ENCODE measurements around the gene ELAVL4.

Gene ELAVL4

GRCh38 chr1:50103615-50104081 lies 5.1 kb upstream of the ELAVL4 start:
- TF ChIP-seq USF1 (IDR thresholded peaks at IDR 0.05) (no peak), NFIC (IDR thresholded peaks at IDR 0.05) (no peak), CREB1 (IDR thresholded peaks at IDR 0.05; ENCODE audit: low read depth) (no peak), EP300 (IDR thresholded peaks at IDR 0.05; ENCODE audit: borderline replicate concordance) (no peak), EGR1 (IDR thresholded peaks at IDR 0.05) (no peak), TAF1 (IDR thresholded peaks at IDR 0.05; ENCODE audit: low read depth) (no peak), ZBTB7A (IDR thresholded peaks at IDR 0.05; ENCODE audit: low read depth) (no peak), CEBPB (IDR thresholded peaks at IDR 0.05) (no peak), YY1 (IDR thresholded peaks at IDR 0.05; ENCODE audit: low read depth) (no peak), TCF12 (IDR thresholded peaks at IDR 0.05; ENCODE audit: low read depth) (no peak), RAD21 (IDR thresholded peaks at IDR 0.05; ENCODE audit: low read depth) (no peak), TEAD4 (IDR thresholded peaks at IDR 0.05) (no peak)

- TF ChIP-seq ZBTB7A (IDR thresholded peaks at IDR 0.05; ENCODE audit: low read depth) (no peak), TEAD4 (IDR thresholded peaks at IDR 0.05) (no peak), USF1 (IDR thresholded peaks at IDR 0.05) (no peak), TCF12 (IDR thresholded peaks at IDR 0.05; ENCODE audit: low read depth) (no peak), CEBPB (IDR thresholded peaks at IDR 0.05) (no peak)
These were observed 3.3 kb upstream of the ELAVL4 start for GRCh38 chr1:50105433-50105832.

- TF ChIP-seq TEAD4 (IDR thresholded peaks at IDR 0.05) (no peak), NFIC (IDR thresholded peaks at IDR 0.05) (no peak), MAX (IDR thresholded peaks at IDR 0.05) (no peak), RAD21 (IDR thresholded peaks at IDR 0.05; ENCODE audit: low read depth) (no peak), YY1 (IDR thresholded peaks at IDR 0.05; ENCODE audit: low read depth) (no peak), FOXM1 (IDR thresholded peaks at IDR 0.05; ENCODE audit: borderline replicate concordance, low read depth) (no peak), USF1 (IDR thresholded peaks at IDR 0.05) (no peak), EGR1 (IDR thresholded peaks at IDR 0.05) (no peak), TAF1 (IDR thresholded peaks at IDR 0.05; ENCODE audit: low read depth) (no peak), EP300 (IDR thresholded peaks at IDR 0.05; ENCODE audit: borderline replicate concordance) (no peak), REST (IDR thresholded peaks at IDR 0.05; ENCODE audit: low read depth) (no peak), TCF12 (IDR thresholded peaks at IDR 0.05; ENCODE audit: low read depth) (no peak), CREB1 (IDR thresholded peaks at IDR 0.05; ENCODE audit: low read depth) (no peak), ZBTB7A (IDR thresholded peaks at IDR 0.05; ENCODE audit: low read depth) (no peak), CEBPB (IDR thresholded peaks at IDR 0.05) (no peak)
These were observed 2.5 kb upstream of the ELAVL4 start for GRCh38 chr1:50106095-50106761.

GRCh38 chr1:50109116-50109515 lies 396 bp downstream of the ELAVL4 start:
- TF ChIP-seq EP300 (IDR thresholded peaks at IDR 0.05; ENCODE audit: borderline replicate concordance), result no peak
- TF ChIP-seq EGR1 (IDR thresholded peaks at IDR 0.05), result no peak
- no peak for TF ChIP-seq USF1 (IDR thresholded peaks at IDR 0.05)
- no peak for TF ChIP-seq NFIC (IDR thresholded peaks at IDR 0.05)
- TF ChIP-seq RAD21 (IDR thresholded peaks at IDR 0.05; ENCODE audit: low read depth), result no peak

- no peak for TF ChIP-seq TEAD4 (IDR thresholded peaks at IDR 0.05)
- no peak for TF ChIP-seq CEBPB (IDR thresholded peaks at IDR 0.05)
- no peak for TF ChIP-seq YY1 (IDR thresholded peaks at IDR 0.05; ENCODE audit: low read depth)
- no peak for TF ChIP-seq REST (IDR thresholded peaks at IDR 0.05; ENCODE audit: low read depth)
- no peak for TF ChIP-seq USF1 (IDR thresholded peaks at IDR 0.05)
- TF ChIP-seq NFIC (IDR thresholded peaks at IDR 0.05), result no peak
- no peak for TF ChIP-seq EP300 (IDR thresholded peaks at IDR 0.05; ENCODE audit: borderline replicate concordance)
- TF ChIP-seq TCF12 (IDR thresholded peaks at IDR 0.05; ENCODE audit: low read depth), result no peak
- TF ChIP-seq RAD21 (IDR thresholded peaks at IDR 0.05; ENCODE audit: low read depth), result no peak
- no peak for TF ChIP-seq CREB1 (IDR thresholded peaks at IDR 0.05; ENCODE audit: low read depth)
- no peak for TF ChIP-seq ZBTB7A (IDR thresholded peaks at IDR 0.05; ENCODE audit: low read depth)
- no peak for TF ChIP-seq MAX (IDR thresholded peaks at IDR 0.05)
- no peak for TF ChIP-seq EGR1 (IDR thresholded peaks at IDR 0.05)
- no peak for TF ChIP-seq TAF1 (IDR thresholded peaks at IDR 0.05; ENCODE audit: low read depth)
- no peak for TF ChIP-seq FOXM1 (IDR thresholded peaks at IDR 0.05; ENCODE audit: borderline replicate concordance, low read depth)
These were observed 941 bp downstream of the ELAVL4 start for GRCh38 chr1:50109647-50110075.

Data from Ishikawa (cell line).